GM18870 (cell line): ENCODE measurements around the gene TLR8.
"Not testable (repeated sequence)": the region's sequence is repeated elsewhere in the genome, so short reads cannot be mapped to it uniquely, and the experiment has no call there.

ENCODE experiments used
- ATAC-seq: cut with Tn5 transposase; IDR thresholded peaks from one replicate; pipeline ENCODE4 v1.9.1; 2021; ENCODE audit warnings: moderate library complexity; ENCODE audit not compliant: unreplicated experiment

The TLR8 gene

DNA sequence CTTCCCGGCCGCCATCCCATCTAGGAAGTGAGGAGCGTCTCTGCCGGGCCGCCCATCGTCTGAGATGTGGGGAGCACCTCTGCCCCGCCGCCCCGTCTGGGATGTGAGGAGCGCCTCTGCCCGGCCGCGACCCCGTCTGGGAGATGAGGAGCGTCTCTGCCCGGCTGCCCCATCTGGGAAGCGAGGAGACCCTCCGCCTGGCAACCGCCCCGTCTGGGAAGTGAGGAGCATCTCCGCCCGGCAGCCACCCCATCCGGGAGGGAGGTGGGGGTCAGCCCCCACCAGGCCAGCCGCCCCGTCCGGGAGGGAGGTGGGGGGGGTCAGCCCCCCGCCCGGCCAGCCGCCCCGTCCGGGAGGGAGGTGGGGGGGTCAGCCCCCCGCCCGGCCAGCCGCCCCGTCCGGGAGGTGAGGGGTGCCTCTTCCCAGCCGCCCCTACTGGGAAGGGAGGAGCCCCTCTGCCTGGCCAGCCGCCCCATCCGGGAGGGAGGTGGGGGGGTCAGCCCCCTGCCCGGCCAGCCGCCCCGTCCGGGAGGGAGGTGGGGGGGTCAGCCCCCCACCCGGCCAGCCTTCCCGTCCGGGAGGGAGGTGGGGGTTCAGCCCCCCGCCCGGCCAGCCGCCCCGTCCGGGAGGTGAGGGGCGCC is 56.9 kb downstream of the TLR8 start:
- not testable (repeated sequence) for ATAC-seq

DNA sequence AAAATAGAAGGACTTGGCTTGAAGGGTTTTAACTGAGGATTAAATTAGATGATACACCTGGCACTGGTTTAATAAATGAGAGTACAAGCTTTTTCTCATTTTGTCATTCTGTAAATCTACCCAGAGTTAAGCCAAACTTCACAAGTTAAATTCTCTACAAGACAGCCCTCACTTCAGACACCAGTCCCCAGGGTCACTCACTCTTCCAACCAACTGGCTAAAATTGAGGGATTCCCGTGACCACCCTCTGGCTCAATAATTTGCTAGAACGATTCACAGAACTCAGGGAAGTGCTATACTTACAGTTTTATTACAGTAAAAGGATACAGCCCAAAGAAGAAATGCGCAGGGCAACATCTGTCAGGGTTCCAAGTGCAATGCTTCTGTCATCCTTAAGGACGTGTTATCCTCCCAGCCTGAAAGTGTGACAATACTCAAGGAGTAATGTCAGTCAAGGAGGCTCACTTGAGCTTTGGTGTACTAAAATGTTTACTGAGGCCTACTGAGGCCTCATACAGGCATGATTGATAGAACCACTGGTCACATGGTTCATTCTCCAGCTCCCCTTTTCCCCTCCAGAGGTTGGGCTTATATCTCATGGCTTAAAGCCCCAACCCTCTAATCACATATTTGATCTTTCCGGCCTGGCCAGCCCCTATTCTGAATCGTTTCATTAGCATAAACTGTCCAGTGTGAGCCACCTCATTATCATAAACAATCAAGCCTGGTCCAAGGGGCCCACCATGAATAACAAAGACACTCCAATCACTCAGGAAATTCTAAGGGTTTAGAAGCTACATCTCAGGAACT is 58.9 kb downstream of the TLR8 start:
- no peak for ATAC-seq

- ATAC-seq = no peak
Measured at GRCh38 chrX:12966151-12966550, 59.7 kb downstream of the TLR8 start.

- ATAC-seq = no peak
Measured at GRCh38 chrX:12967711-12968465, 61.5 kb downstream of the TLR8 start.

DNA sequence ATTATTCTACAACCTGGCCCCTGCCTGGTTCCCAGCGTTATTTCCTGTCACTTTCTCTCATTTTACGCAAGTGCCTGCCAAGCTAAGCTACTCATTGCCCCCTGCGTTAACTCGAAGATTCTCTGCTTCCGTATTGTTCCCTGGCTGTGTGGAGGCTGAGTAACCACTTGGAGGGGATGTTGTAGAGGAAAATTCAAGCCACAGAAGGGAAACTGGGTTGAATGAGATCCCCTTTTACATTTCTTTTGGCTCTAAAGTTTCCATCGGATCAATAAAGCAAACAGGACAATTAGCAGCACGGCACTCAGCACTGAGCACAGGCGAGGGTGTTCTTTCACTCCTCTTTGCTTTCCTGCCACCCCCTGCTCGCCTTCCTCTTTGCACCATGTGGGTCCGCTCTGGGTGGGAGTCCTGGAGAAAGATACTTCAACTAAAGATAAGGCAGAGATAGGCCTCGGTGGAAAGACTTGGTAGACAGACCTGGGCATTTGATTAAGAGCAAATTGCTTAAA is 64.3 kb downstream of the TLR8 start:
- ATAC-seq = no peak

DNA sequence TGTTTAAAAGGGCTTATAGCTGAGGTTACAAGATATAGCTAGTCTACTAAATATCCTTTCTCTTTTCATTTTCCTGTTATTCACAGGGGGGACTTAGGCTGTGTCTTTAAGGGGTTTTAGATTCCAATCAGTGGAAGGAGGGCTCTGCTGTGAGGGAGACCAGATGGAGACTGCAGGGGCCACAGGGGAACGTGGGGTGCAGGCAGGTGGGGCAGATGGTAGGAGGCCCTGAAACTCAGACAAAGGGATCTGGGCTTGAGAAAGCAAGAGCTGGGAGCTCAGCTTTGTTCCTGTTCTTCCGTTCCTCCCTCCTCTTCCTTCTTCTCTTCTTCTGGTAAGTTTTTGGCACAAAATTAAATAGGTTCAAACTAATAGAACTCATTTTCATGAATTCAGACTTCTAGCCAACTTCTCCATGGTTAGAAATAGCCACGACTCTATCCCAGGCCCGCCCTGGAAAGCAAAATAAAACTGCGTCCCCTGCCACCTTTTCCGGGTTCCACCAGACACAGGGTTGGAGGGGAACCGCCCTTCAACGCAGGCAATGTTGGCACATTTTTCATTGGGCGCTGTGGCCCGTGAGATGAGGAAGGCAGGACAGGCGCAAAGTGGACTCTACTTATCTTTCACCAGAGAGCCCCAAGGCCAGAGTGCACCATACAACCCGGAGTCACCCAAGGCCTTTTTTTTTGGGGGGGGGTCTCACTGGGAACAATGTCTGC is 65.0 kb downstream of the TLR8 start:
- no peak for ATAC-seq

GRCh38 chrX:12972243-12972642 is 65.8 kb downstream of the TLR8 start:
- no peak for ATAC-seq
